NCI-H2227 (cell line): ENCODE data around the gene SYNE2.

Experiments used
- DNase-seq: peaks from one replicate; lab custom pipeline; 2025; ENCODE audit not compliant: unreplicated experiment; lab: John Stamatoyannopoulos, UW

Gene SYNE2

GRCh38 chr14:63960926-63961567 lies 108.2 kb downstream of the SYNE2 start:
- DNase-seq, result no peak

GRCh38 chr14:63962906-63963305 lies 110.1 kb downstream of the SYNE2 start:
- no peak for DNase-seq

DNA sequence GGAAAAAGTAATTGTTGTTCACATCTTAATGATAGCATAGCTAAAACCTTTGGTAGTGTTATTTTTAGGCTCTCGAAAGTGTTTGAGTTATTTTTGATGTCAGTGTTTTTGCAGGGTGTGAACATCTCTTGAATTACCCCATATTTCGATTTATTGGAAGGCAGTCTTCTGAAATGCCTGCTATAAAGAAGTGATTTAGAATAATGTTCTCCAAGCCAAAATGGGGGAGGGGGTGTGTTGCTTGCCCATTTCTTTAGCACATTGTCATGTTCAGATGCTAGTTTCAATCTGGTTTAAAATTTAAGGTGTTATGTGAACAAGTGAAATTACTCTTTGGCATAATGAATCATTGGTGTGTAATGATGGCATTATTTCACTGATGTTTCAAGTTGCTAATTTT lies 110.6 kb downstream of the SYNE2 start:
- no peak for DNase-seq

DNA sequence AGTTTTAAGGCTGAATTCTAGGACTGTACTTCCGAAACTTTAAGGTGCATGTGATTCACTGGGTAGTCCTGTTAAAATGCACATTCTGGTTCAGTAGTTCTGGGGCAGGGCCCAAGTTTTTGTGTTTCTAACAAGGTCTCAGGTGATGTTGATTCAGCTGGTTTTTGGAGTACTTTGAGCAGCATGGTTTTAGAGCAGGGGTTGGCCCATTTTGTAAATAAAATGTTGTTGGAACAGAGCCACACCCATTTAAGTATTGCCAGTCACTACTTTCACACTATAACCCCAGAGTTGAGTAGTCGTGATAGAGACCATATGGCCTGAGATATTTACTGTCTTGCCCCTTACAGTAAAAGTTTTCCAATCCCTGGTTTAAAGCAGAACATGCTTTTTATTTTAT lies 111.3 kb downstream of the SYNE2 start:
- DNase-seq, result no peak

- DNase-seq, result no peak
Measured at GRCh38 chr14:63966407-63966806, 113.6 kb downstream of the SYNE2 start.

- DNase-seq, result no peak
Measured at GRCh38 chr14:63972323-63972932, 119.6 kb downstream of the SYNE2 start.

GRCh38 chr14:63974176-63974575 lies 121.4 kb downstream of the SYNE2 start:
- DNase-seq, result no peak

DNA sequence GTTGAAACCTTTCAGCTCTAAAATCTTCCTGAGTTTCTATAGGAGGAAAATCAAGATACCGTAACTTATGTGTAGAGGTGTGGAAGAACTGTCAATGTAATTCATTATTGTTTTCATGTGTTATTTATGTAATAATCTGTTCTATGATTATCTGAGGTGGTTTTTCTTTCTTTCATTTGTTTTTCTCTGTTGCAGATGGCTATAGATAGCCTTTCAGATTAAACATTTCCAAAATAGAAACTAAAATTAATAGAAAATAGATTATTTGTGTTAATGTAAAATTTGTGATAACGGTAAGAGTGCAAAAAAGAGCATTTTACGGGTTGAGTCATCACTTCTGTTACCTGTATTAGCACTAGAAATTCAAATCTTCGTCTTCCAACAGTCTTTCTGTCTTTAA lies 128.8 kb downstream of the SYNE2 start:
- no peak for DNase-seq

- no peak for DNase-seq
Measured at GRCh38 chr14:63982156-63982555, 129.4 kb downstream of the SYNE2 start.

- no peak for DNase-seq
Measured at GRCh38 chr14:63982629-63983028, 129.8 kb downstream of the SYNE2 start.

DNA sequence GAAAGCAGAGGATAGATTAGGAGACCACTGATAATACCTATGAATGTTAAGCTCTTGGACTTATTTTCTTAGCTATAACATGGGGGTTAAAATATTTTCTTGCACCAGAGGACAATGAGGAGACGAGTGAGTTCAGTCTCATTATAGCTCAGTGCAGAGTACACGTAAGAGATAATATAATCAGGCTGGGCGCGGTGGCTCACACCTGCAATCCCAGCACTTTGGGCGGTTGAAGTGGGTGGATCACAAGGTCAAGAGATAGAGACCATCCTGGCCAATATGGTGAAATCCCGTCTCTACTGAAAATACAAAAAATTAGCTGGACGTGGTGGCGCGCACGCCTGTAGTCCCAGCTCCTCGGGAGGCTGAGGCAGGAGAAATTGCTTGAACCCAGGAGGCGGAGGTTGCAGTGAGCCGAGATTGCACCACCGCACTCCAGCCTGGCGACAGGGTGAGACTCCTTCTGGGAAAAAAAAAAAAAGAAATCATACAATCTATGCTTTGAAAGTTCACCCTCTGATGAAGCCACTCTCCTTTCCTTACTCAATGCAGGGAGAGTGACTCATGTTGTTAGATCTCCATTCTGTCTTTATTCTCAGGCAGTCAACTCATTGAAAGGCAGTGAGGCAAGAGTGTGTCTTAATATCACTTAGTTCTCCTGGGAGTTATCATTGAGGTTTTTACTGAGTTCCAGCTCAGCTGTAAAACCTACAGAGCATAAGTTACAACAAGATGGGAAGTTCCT lies 134.2 kb downstream of the SYNE2 start:
- no peak for DNase-seq

GRCh38 chr14:63988579-63988978 lies 135.8 kb downstream of the SYNE2 start:
- no peak for DNase-seq

DNA sequence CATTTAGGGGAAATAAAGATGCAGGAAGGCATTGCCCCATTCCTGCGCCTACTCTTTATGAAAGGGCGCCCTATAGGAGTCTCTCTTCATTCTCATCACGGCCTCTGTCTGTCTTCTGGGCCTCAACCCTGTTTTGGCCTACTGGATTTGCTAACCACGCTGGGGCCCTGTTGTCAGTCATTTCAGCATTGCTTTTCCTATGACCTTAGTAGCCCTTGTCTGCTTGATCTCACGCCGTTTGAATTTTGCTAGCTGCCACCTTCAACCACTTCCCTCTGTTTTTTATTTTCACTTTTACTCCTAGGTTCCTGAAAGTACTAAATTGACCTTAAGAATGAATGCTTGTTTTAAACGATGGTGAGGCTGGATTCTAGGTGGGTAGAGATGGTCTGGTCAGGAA lies 139.0 kb downstream of the SYNE2 start:
- DNase-seq, result no peak

GRCh38 chr14:63992858-63993257 lies 140.1 kb downstream of the SYNE2 start:
- DNase-seq, result no peak

DNA sequence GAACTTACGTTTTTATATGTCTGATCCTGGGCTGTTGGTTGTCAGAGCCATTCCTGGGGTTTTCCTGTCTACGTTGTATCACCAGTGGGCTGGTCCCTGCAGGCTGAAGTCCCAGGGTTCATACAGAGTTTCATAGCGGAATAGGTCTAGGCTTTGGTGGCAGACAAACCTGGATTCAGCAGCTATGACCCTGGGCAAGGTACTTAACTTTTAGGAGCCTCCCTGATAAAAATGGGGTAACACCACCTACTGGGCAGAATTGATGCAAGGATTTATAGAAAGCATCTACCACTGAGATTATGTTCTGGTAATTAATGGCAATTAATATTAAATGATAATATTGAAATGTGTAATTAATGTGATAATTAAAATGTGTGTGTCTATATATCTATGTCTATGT lies 141.2 kb downstream of the SYNE2 start:
- no peak for DNase-seq

DNA sequence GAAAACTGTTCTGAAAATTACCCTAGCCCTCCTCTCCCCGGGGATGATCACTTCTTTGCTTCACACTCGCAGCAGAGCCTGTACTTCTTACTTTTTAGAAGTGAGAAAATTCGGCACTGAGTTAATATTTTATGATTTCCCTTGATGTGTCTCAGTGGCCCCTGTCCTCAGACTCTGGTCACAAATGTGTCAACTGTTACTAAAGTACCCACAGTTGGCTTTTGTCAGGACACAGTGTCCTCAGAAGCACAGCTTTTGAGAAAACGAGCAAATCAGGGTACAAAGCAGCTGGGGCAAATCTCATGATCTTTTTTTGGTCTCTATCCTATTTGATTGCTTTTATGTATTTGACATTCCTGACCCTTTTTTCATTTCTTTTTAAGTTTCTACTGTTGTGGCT lies 142.5 kb downstream of the SYNE2 start:
- DNase-seq, result no peak

GRCh38 chr14:63996016-63996415 lies 143.2 kb downstream of the SYNE2 start:
- no peak for DNase-seq

DNA sequence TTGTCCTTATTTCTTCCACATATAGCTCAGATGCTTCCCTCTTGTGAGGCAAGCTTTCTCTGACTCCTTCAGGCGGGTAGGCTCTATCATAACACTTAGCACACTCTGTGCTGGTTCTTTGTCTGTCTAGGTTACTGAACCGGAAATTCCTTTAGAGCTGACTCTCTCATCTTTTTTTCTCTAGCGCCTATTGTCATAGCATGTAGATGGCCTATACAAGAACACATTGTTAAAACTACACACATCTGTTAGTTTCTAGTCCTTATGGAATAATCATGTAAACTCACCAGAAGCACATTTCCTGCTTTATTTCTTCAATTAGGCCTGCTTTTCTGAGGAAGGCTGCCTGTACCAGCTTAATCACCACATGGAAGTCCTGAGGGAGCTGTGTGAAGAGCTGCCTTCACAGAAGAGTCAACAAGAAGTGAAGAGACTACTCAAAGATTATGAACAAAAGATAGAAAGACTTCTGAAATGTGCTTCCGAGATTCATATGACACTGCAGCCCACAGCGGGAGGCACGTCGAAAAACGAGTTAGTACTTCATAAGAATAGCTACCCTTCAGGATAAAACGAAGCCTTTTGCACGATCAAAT lies 143.9 kb downstream of the SYNE2 start:
- DNase-seq, result no peak

- DNase-seq, result no peak
Measured at GRCh38 chr14:64000749-64001148, 147.9 kb downstream of the SYNE2 start.

- no peak for DNase-seq
Measured at GRCh38 chr14:64005822-64006221, 153.0 kb downstream of the SYNE2 start.

GRCh38 chr14:64008016-64008415 lies 155.2 kb downstream of the SYNE2 start:
- DNase-seq, result no peak

GRCh38 chr14:64012003-64012402 lies 159.2 kb downstream of the SYNE2 start:
- no peak for DNase-seq
